Heart left ventricle (tissue), 16 donors: Measurements from ENCODE around the gene FBXW12. TPM values are rescaled to one million over a fixed set of nuclear protein-coding genes. Genes with fewer than 3 reads are reported as not detected.

ENCODE experiments used
- ATAC-seq, 4 donors: fragments of 200-7000 bp; cut with Tn5 transposase; one replicate each; pipeline ENCODE4 v1.9.1; 2020 to 2022; ENCODE audit warnings: moderate library complexity in 4 of 4, mild to moderate bottlenecking in 3 of 4, moderate number of reproducible peaks in 1 of 4
- DNase-seq, 5 donors: peaks; one replicate each; pipeline ENCODE4 v3.0.0-alpha.2; 2020
- H3K27ac ChIP-seq, 12 donors: fragments of 200-600 bp; sonication (generic) in 4 of 12; one replicate each; pipeline versions ENCODE4 v1.5.0 to v1.8.0; 2016 to 2022; ENCODE audit warnings: mild to moderate bottlenecking in 2 of 12
- H3K27me3 ChIP-seq, 9 donors: fragments of 200-600 bp; sonication (generic) in 2 of 9; one replicate each; pipeline versions ENCODE4 v1.5.1 to v1.8.0; 2016 to 2022; ENCODE audit warnings: mild to moderate bottlenecking in 3 of 9
- H3K36me3 ChIP-seq, 9 donors: fragments of 200-600 bp; sonication (generic) in 2 of 9; one replicate each; pipeline versions ENCODE4 v1.5.0 to v1.8.0; 2018 to 2022; ENCODE audit warnings: mild to moderate bottlenecking in 2 of 9
- H3K4me1 ChIP-seq, 12 donors: fragments of 200-600 bp; sonication (generic) in 4 of 12; one replicate each; pipeline versions ENCODE4 v1.5.0 to v1.8.0; 2016 to 2022; ENCODE audit warnings: mild to moderate bottlenecking in 3 of 12
- H3K4me3 ChIP-seq, 12 donors: fragments of 200-600 bp; sonication (generic) in 4 of 12; one replicate each; pipeline versions ENCODE4 v1.5.0 to v1.8.0; 2017 to 2022; ENCODE audit warnings: mild to moderate bottlenecking in 9 of 12, moderate library complexity in 4 of 12
- H3K9me3 ChIP-seq, 12 donors: fragments of 200-600 bp; sonication (generic) in 4 of 12; one replicate each; pipeline versions ENCODE4 v1.5.0 to v1.8.0; 2016 to 2022; ENCODE audit warnings: mild to moderate bottlenecking in 1 of 12
- CTCF ChIP-seq, 12 donors: fragments of 200-600 bp; sonication (generic) in 4 of 12; IDR thresholded peaks; one replicate each; pipeline versions ENCODE4 v1.5.0 to v1.8.0; 2018 to 2022; ENCODE audit warnings: antibody characterized with exemption in 12 of 12, mild to moderate bottlenecking in 5 of 12
- POLR2A ChIP-seq, 2 donors: fragments of 450-650 bp; IDR thresholded peaks; one replicate each; pipeline ENCODE4 v1.6.1; 2017; ENCODE audit warnings: antibody characterized with exemption in 2 of 2, mild to moderate bottlenecking in 2 of 2, moderate library complexity in 2 of 2
- WGBS, 4 donors: extraction: QIAGEN DNeasy Blood & Tissue Kit in 2 of 4; methylation state at CpG; one replicate each; pipeline versions ENCODE4 v1.1.5 to v1.1.7; 2013 to 2018; 5-methylcytosine and 5-hydroxymethylcytosine counted together
- intact Hi-C, 10 donors: fragments of 100-400 bp; cut with DNase I; formaldehyde crosslinking; loops; one replicate each; pipeline versions ENCODE4 v1.11.1 to v1.14.2; 2022
- polyA plus RNA-seq, 2 donors: library from polyadenylated mRNA; stranded (reverse); fragments of 200-250 nt; gene quantifications; one replicate each; pipeline ENCODE4 v1.2.3, GENCODE V29; 2013
- total RNA-seq, 9 donors: library from RNA; depleted of rRNA in 2 of 9; stranded (reverse); fragments of >200 nt in 2 of 9; fragmentation: NEBNext Ultra II Directional in 3 of 9; extraction: Animal tissue kit (Norgen Biotek cat#: 25700) in 3 of 9; gene quantifications; one replicate each; pipeline versions ENCODE4 v1.1.0 to v1.2.4, GENCODE V29; 2016 to 2023
- donor health status: ischemic (EF 13 %, LVEDD 7.1; RV severe dilation, severe dysfunction).
- donor health status: healthy with polysubstance abuse.
- donor health status: DM: no; HTN: yes; CAD: no.
- donor health status: DM: no; HTN: no; CAD: no.
- donor health status: ischemic (EF 25% LVEDD 6.9; RV normal size, moderate dysfunction).
- donor health status: ischemic (EF 25% LVEDD 5.7; RV mildly dilated, moderate dysfunction).
- donor health status: healthy.
- donor health status: DM: yes; HTN: yes; CAD: no.
- donor health status: ischemic (EF 35%, LVEDD 5.7; RV mildly dilated, moderate dysfunction).
- donor health status: nonischemic (EF 11% LVEDD 7.7; RV severe dilation, severe dysfunction).
- donor health status: DM: yes; HTN: yes; CAD: no.
- donor health status: PGD.
- donor health status: ischemic (EF 29% LVEDD 5.4; RV normal size, mild dysfunction).
- donor health status: nonischemic (EF 23%, LVEDD 6.1; RV moderate dilation, normal function).

FBXW12 gene
- total and polyA plus RNA-seq, 11 donors = not detected

DNA sequence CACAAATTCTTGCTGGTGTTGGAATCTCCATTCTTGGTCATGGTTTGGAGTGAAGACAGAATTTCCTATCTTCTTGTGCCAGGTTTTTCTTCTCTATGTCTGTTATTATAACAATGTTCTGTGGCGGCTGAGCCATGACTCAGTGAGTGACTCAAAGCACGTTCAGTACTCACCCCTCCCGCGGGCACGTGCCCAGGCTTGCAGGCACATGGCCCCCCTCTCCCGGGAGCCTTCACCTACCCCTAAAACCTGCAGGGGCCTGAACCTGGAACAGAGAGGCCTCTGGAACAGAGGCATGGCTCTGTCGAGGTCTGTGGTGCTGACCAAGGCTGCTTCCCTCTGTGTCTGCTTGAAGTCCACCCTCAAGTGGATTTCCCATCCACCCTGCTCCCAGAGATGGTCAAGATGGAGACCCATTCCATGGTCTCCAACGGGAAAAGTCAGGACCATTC is 30.3 kb downstream of the FBXW12 start:
- 39 to 65% (median 50%) methylated on average over 8 of the region's 8 CpGs for WGBS, 4 donors

DNA sequence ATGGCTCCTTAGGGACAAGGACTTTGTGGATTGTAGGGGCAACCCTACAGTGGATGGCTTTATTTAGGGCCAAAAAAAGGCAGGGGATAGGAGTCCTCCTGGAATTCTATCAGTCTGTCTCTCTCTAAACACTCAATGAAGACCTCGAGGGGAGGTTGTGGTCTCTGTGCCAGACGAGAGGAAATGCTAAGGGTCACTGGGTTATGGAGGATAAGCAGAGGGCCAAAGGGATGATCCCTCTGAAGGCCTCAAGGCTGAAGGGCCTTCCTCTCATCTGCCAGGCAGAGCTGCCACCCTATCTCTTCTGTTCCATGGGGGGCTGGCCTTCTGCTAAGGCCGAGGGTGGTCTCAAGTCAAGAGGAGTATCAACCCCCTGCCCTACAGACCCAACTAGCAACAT is 30.9 kb downstream of the FBXW12 start:
- intact Hi-C loops = loop anchor here in 4 of 10 donors (1.0 to 10.0 kb wide), 4 partner anchors 30 to 144 kb away; no protein-coding TSS in a partner anchor
- no peak for TF ChIP-seq CTCF (IDR thresholded peaks at IDR 0.05)
- no peak for TF ChIP-seq POLR2A (IDR thresholded peaks at IDR 0.05)
- Histone ChIP-seq H3K27me3 (no peaks in the 10 kb centered on the region), H3K36me3 (peaks cover 0 to 46% (median 33%) of the 10 kb centered on the region in 9 donors), H3K4me3 (no peak overlapping the region), H3K4me1 (peaks cover 0 to 11% (median 2%) of the 10 kb centered on the region in 12 donors), H3K27ac (peak overlapping the region in 4 of 12 donors; percentile 16 to 86 (median 43)), H3K9me3 (no peaks in the 10 kb centered on the region)
- no peak for ATAC-seq
- DNase-seq = no peak
- 50 to 58% (median 57%) methylated on average over 3 of the region's 3 CpGs for WGBS, 4 donors

More for the DNA sequence above, 30.3 kb downstream of the FBXW12 start:
- ATAC-seq (peak; percentile 33 to 82 (median 66)), DNase-seq (peak in 3 of 5 donors; percentile 61 to 86 (median 75))
- TF ChIP-seq POLR2A (IDR thresholded peaks at IDR 0.05) (no peak), CTCF (IDR thresholded peaks at IDR 0.05) (no peak)
- no peaks in the 10 kb centered on the region for H3K27me3 ChIP-seq
- intact Hi-C loops = loop anchor here in 4 of 10 donors (2.0 to 10.0 kb wide), 3 partner anchors 30 to 145 kb away; no protein-coding TSS in a partner anchor
- H3K36me3 ChIP-seq = peaks cover 0 to 40% (median 31%) of the 10 kb centered on the region in 9 donors
- peaks cover 0 to 11% (median 2%) of the 10 kb centered on the region in 12 donors for H3K4me1 ChIP-seq
- no peaks in the 10 kb centered on the region for H3K9me3 ChIP-seq
- H3K4me3 ChIP-seq = no peak overlapping the region
- H3K27ac ChIP-seq = peak overlapping the region in 6 of 12 donors; percentile 1 to 86 (median 25)

- H3K36me3 ChIP-seq = peaks cover 0 to 53% (median 37%) of the 10 kb centered on the region in 9 donors
- H3K9me3 ChIP-seq = no peaks in the 10 kb centered on the region
- H3K27ac ChIP-seq = peak overlapping the region in 2 of 12 donors; percentile 65 to 86
- no peak overlapping the region for H3K4me3 ChIP-seq
- ATAC-seq = no peak
- no peaks in the 10 kb centered on the region for H3K27me3 ChIP-seq
- intact Hi-C loops = loop anchor here in 4 of 10 donors (1.0 to 10.0 kb wide), 4 partner anchors 29 to 144 kb away; no protein-coding TSS in a partner anchor
- peak in 2 of 5 donors; percentile 13 to 44 for DNase-seq
- WGBS, 4 donors = 79 to 89% (median 82%) methylated on average over 8 to 15 of the region's 15 CpGs
- peaks cover 0 to 11% (median 2%) of the 10 kb centered on the region in 12 donors for H3K4me1 ChIP-seq
- TF ChIP-seq CTCF (IDR thresholded peaks at IDR 0.05) (no peak), POLR2A (IDR thresholded peaks at IDR 0.05) (no peak)
These were observed 31.8 kb downstream of the FBXW12 start for GRCh38 chr3:48403533-48404439.
